Measurements from ENCODE around the gene NEK6.

NEK6 gene

DNA sequence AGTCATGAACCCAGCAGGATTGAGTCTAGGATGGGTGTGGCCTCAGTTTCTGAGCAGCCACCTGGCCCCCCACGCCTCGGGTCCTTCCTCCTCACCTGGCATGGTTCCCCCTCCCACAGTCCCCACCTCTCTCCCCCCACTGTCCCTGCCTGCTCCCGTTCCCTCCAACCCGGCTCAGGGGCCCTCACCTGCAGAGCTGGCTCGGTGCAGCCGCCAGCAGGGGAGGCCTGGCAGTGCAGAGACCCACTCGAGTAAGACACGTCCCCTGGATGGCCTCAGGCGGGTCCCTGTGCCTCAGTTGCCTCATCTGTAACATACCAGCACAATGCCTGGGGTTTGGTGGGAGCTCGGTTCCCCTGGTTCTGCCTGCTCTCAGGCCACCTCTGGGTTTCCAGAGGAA lies 66.2 kb downstream of the NEK6 start:
- TF ChIP-seq, protein P1, sequence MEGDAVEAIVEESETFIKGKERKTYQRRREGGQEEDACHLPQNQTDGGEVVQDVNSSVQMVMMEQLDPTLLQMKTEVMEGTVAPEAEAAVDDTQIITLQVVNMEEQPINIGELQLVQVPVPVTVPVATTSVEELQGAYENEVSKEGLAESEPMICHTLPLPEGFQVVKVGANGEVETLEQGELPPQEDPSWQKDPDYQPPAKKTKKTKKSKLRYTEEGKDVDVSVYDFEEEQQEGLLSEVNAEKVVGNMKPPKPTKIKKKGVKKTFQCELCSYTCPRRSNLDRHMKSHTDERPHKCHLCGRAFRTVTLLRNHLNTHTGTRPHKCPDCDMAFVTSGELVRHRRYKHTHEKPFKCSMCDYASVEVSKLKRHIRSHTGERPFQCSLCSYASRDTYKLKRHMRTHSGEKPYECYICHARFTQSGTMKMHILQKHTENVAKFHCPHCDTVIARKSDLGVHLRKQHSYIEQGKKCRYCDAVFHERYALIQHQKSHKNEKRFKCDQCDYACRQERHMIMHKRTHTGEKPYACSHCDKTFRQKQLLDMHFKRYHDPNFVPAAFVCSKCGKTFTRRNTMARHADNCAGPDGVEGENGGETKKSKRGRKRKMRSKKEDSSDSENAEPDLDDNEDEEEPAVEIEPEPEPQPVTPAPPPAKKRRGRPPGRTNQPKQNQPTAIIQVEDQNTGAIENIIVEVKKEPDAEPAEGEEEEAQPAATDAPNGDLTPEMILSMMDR (conservative IDR thresholded peaks at IDR 0.05; ENCODE audit: control insufficient read depth, insufficient read depth, low read depth, low read length), result no peak
- DNase-seq (ENCODE audit: low read depth), result no peak
- H3K4me3 ChIP-seq (ENCODE audit: control insufficient read depth, low read depth, low read length), result no peak overlapping the region

DNA sequence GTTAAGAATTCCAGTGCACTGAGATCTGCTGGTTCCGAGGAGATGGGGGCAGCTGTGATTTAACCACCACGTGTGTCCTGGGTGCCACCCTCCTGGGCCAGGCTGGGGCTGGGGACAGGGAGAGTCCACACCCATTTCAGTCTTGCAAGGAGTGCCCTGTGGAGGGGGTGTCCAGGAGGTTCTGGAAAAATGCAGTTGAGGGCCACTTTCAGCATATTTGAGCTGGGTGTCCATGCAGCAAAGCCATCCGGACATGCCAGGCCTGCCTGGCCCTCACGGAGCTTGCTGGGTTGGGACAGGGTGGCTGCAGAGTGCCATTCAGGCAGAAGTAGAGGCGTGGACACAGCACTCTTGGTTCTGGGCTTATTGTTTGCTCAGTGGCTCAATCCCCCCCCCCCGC lies 68.1 kb downstream of the NEK6 start:
- H3K4me3 ChIP-seq (ENCODE audit: control insufficient read depth, low read depth, low read length), result no peak overlapping the region
- TF ChIP-seq, protein P1 (conservative IDR thresholded peaks at IDR 0.05; ENCODE audit: control insufficient read depth, insufficient read depth, low read depth, low read length), result no peak
- DNase-seq (ENCODE audit: low read depth), result no peak

DNA sequence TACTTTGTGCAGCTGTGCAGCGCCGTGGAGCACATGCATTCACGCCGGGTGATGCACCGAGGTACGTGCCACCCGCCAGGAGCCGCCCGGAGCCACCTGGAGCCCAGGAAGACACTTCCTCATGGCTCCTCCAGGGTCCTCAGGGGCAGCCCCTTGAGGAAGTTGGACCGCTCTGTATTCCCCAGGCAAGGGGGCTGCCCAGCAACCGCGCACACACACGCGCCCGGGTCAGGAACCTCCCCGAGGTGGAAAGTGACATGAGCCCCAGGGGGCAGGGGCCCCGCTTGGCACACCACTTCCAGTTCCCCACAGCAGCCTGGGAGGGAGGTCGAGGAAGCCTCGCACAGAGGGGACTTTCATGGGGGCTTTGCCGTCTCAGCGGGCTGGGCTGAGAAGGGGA lies 68.6 kb downstream of the NEK6 start:
- no peak for DNase-seq (ENCODE audit: low read depth)
- TF ChIP-seq, protein P1 (conservative IDR thresholded peaks at IDR 0.05; ENCODE audit: control insufficient read depth, insufficient read depth, low read depth, low read length), result no peak
- no peak overlapping the region for H3K4me3 ChIP-seq (ENCODE audit: control insufficient read depth, low read depth, low read length)

DNA sequence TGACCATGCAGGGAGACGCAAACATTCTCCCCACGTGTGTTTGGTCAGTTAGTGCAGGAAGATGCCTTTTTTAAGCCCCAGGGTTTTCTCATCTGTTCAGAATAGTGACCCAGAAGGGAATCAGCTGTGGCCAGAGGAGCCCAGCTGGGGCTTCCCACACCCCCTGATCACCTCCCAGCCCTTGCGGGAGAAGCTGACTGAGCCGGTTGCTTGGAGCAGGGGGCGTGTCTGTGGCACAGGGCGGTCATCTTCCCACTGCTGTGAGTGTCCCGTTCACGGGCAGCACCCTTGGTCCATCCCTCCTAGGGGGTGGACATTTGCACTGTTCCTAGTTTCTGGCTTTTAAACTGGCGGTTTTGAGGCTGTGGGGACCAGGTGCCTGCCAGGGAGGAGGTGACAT lies 69.7 kb downstream of the NEK6 start:
- DNase-seq (ENCODE audit: low read depth), result no peak
- no peak overlapping the region for H3K4me3 ChIP-seq (ENCODE audit: control insufficient read depth, low read depth, low read length)
- TF ChIP-seq, protein P1 (conservative IDR thresholded peaks at IDR 0.05; ENCODE audit: control insufficient read depth, insufficient read depth, low read depth, low read length), result no peak

DNA sequence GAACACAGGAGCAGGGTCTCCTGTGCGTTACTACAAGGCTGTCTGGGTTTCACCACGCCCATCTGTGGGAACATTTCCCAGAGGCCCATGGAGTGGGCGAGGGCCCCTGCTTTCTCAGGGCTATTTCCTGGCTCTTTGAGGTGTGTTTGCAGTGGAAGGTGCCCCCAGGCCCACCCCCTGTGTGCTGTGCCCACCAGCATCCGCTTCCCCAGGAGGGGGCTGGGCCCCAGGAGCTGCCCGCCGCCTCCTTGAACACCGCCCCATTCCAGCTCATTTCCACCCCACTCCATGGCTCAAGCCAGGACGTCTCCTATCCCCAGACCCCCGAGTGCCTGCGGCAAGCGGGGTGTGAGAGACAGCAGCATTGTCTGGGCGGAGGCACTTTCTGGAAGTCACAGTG lies 70.5 kb downstream of the NEK6 start:
- no peak overlapping the region for H3K4me3 ChIP-seq (ENCODE audit: control insufficient read depth, low read depth, low read length)
- TF ChIP-seq, protein P1 (conservative IDR thresholded peaks at IDR 0.05; ENCODE audit: control insufficient read depth, insufficient read depth, low read depth, low read length), result no peak
- no peak for DNase-seq (ENCODE audit: low read depth)

DNA sequence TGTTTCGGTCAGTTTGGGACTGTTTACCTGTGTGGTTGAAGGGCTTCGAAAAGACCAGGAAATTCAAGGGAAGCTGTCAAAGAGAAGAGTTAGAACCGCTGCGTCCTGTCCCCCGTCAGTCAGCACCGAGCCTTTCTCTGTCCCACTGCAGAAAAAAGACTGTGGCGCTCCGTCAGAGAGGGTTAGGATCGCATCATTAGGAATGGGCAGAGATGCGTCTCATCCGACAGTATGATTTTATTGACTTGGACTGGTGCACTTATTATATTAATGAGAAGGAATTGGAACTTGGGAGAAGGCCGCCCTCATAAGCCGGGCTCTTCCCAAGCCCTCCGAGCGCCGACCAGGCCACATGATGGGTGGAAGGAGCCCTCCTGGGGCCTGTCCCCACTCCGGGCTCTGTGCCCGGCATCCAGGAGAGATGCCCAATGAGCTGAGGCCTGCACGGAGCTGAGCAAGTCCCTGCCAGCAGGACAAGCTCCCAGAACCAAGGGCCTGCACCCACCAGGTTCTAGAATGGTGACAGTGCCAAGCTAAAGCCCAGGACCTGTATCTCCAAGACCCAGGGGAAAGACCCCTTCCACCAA lies 71.5 kb downstream of the NEK6 start:
- no peak overlapping the region for H3K4me3 ChIP-seq (ENCODE audit: control insufficient read depth, low read depth, low read length)

More for the DNA sequence above, 71.5 kb downstream of the NEK6 start:
- DNase-seq (ENCODE audit: low read depth), result no peak
- TF ChIP-seq, protein P1 (conservative IDR thresholded peaks at IDR 0.05; ENCODE audit: control insufficient read depth, insufficient read depth, low read depth, low read length), result no peak
